Fibroblast of upper back skin (primary cell): ENCODE results near the gene CFH.
A peak's percentile ranks its signal among the peaks of the same experiment; 100 is the strongest.
"Not testable (repeated sequence)": the region's sequence is repeated elsewhere in the genome, so short reads cannot be mapped to it uniquely, and the experiment has no call there.

Experiments used
- DNase-seq: peaks from one replicate; pipeline ENCODE4 v3.0.0-alpha.2; 2013

Gene CFH

GRCh38 chr1:196669051-196669450 lies 17.2 kb downstream of the CFH start:
- DNase-seq: no peak

- no peak for DNase-seq
These were observed 17.9 kb downstream of the CFH start for GRCh38 chr1:196669693-196670092.

- DNase-seq: no peak
These were observed 23.1 kb downstream of the CFH start for GRCh38 chr1:196674908-196675307.

- peak; percentile 31 for DNase-seq
These were observed 26.1 kb downstream of the CFH start for GRCh38 chr1:196677781-196678509.

GRCh38 chr1:196678510-196678884 lies 26.7 kb downstream of the CFH start:
- DNase-seq: peak; percentile 85

GRCh38 chr1:196680107-196680506 lies 28.3 kb downstream of the CFH start:
- DNase-seq: peak; percentile 65

- DNase-seq: no peak
These were observed 32.6 kb downstream of the CFH start for GRCh38 chr1:196684476-196684875.

- DNase-seq: no peak
These were observed 33.7 kb downstream of the CFH start for GRCh38 chr1:196685506-196685905.

GRCh38 chr1:196689001-196689400 lies 37.2 kb downstream of the CFH start:
- no peak for DNase-seq

- no peak for DNase-seq
These were observed 38.7 kb downstream of the CFH start for GRCh38 chr1:196690582-196690981.

- DNase-seq: no peak
These were observed 47.1 kb downstream of the CFH start for GRCh38 chr1:196698993-196699392.

GRCh38 chr1:196701144-196701543 lies 49.3 kb downstream of the CFH start:
- DNase-seq: no peak

- not testable (repeated sequence) for DNase-seq
These were observed 58.0 kb downstream of the CFH start for GRCh38 chr1:196709892-196710291.

GRCh38 chr1:196717868-196718267 lies 66.0 kb downstream of the CFH start:
- no peak for DNase-seq

- no peak for DNase-seq
These were observed 71.7 kb downstream of the CFH start for GRCh38 chr1:196723325-196724185.

GRCh38 chr1:196732526-196732925 lies 80.7 kb downstream of the CFH start:
- no peak for DNase-seq

- no peak for DNase-seq
These were observed 81.5 kb downstream of the CFH start for GRCh38 chr1:196733091-196733970.

- DNase-seq: no peak
These were observed 82.2 kb downstream of the CFH start for GRCh38 chr1:196734006-196734405.

- DNase-seq: no peak
These were observed 82.6 kb downstream of the CFH start for GRCh38 chr1:196734460-196734859.

- DNase-seq: no peak
These were observed 86.9 kb downstream of the CFH start for GRCh38 chr1:196738730-196739129.

GRCh38 chr1:196743244-196743643 lies 91.4 kb downstream of the CFH start:
- peak; percentile 18 for DNase-seq

- DNase-seq: not testable (repeated sequence)
These were observed 113.3 kb downstream of the CFH start for GRCh38 chr1:196765019-196765740.
